Measurements from ENCODE around the gene PRAMEF11. TPM values are rescaled to one million over a fixed set of nuclear protein-coding genes. Genes with fewer than 3 reads are reported as not detected.

PRAMEF11 gene
- total RNA-seq = not detected in 2 replicates

GRCh38 chr1:12831310-12831709 lies at the start of gene PRAMEF11:
Gene PRAMEF11 (minus strand): TSS chr1:12831410. CDS start chr1:12828789, 2,621 bp downstream.

GRCh38 chr1:12856786-12857185 lies 25.6 kb upstream of the PRAMEF11 start, which contains the start of gene PRAMEF2:
Gene PRAMEF2 (plus strand): TSS chr1:12857086. CDS start chr1:12859010, 1,924 bp downstream.

GRCh38 chr1:12848620-12849019 lies 17.4 kb upstream of the PRAMEF11 start, which contains the start of gene HNRNPCL1:
Gene HNRNPCL1 (minus strand): TSS chr1:12848720. CDS start chr1:12848289, 431 bp downstream.

GRCh38 chr1:12791097-12791496 lies 40.1 kb downstream of the PRAMEF11 start, which contains the start of gene PRAMEF1:
Gene PRAMEF1 (plus strand): TSS chr1:12791397. CDS start chr1:12793228, 1,831 bp downstream.

Other genes with a start within 250 kb of the PRAMEF11 start
- 44.2 and 113 TPM in 2 replicates for gene DHRS3, start 213.2 kb downstream of the PRAMEF11 start, total RNA-seq
- gene AADACL4, start 187.3 kb downstream of the PRAMEF11 start, total RNA-seq = not detected in 2 replicates
- not detected in 2 replicates for gene AADACL3, start 115.3 kb downstream of the PRAMEF11 start, total RNA-seq
- under 0.01 TPM in 1 of 2 replicates, not detected in the other for gene CFAP107, start 85.2 kb downstream of the PRAMEF11 start, total RNA-seq
- not detected in 2 replicates for gene PRAMEF12, start 57.7 kb downstream of the PRAMEF11 start, total RNA-seq
- under 0.01 TPM in 1 of 2 replicates, not detected in the other for gene PRAMEF1, start 40.0 kb downstream of the PRAMEF11 start, total RNA-seq
- gene HNRNPCL1, start 17.3 kb upstream of the PRAMEF11 start, total RNA-seq = not detected in 2 replicates
- gene PRAMEF2, start 25.7 kb upstream of the PRAMEF11 start, total RNA-seq = not detected in 2 replicates
- not detected in 2 replicates for gene PRAMEF4, start 54.8 kb upstream of the PRAMEF11 start, total RNA-seq
- not detected in 2 replicates for gene PRAMEF10, start 66.9 kb upstream of the PRAMEF11 start, total RNA-seq
- gene PRAMEF7, start 85.2 kb upstream of the PRAMEF11 start, total RNA-seq = not detected in 2 replicates
- not detected in 2 replicates for gene PRAMEF6, start 116.2 kb upstream of the PRAMEF11 start, total RNA-seq
- not detected in 2 replicates for gene PRAMEF27, start 225.2 kb upstream of the PRAMEF11 start, total RNA-seq
- gene HNRNPCL3, start 229.4 kb upstream of the PRAMEF11 start, total RNA-seq = not detected in 2 replicates
- not detected in 2 replicates for gene PRAMEF25, start 239.4 kb upstream of the PRAMEF11 start, total RNA-seq